GM12878 (cell line): Measurements from ENCODE around the gene PARP8. TPM values are rescaled to one million over a fixed set of nuclear protein-coding genes. Genes with fewer than 3 reads are reported as not detected.

Experiments
- ATAC-seq: fragments of 200-7000 bp; cut with Tn5 transposase; 3 replicates; pipeline ENCODE4 v1.9.1; 2020; ENCODE audit warnings: mild to moderate bottlenecking, moderate library complexity
- BruUV-seq: library from RNA; stranded (reverse); fragments of 400-500 nt; replicated peaks from 2 replicates; lab custom pipeline; 2021; lab: Mats Ljungman, UMichigan
- CTCF ChIA-PET: fragments of 300-600 bp; sonication (Branson Sonifier 250); formaldehyde crosslinking; extraction: SDS; loops from one replicate; lab custom pipeline; 2021; ENCODE audit warnings: inconsistent platforms; lab: Yijun Ruan, JAX
- POLR2A ChIA-PET: fragments of 350-600 bp; formaldehyde crosslinking; extraction: SDS; loops from one replicate; lab custom pipeline; 2021; ENCODE audit warnings: inconsistent platforms; lab: Charles Lee
- RAD21 ChIA-PET: fragments of 300-600 bp; sonication (Branson Sonifier 250); formaldehyde crosslinking; loops from one replicate; lab custom pipeline; 2023; ENCODE audit warnings: antibody characterized with exemption; ENCODE audit not compliant: unreplicated experiment; lab: Charles Lee
- SMC1A ChIA-PET: fragments of 300-600 bp; sonication (Branson Sonifier 250); formaldehyde crosslinking; loops from one replicate; lab custom pipeline; 2023; ENCODE audit not compliant: unreplicated experiment, uncharacterized antibody; lab: Charles Lee
- DNase-seq: peaks from one replicate; pipeline ENCODE4 v3.0.0-alpha.2; 2011; ENCODE audit warnings: low read depth, low spot score
- FAIRE-seq: peaks from 3 replicates; lab custom pipeline; 2011; peaks lifted over from hg19 to GRCh38; lab: Jason Lieb, UNC
- H2AFZ ChIP-seq: 2 replicates; pipeline ENCODE4 v1.6.0; 2011; ENCODE audit warnings: low read depth, low read length, control low read depth; ENCODE audit not compliant: control insufficient read depth
- H3K27ac ChIP-seq: 2 replicates; pipeline ENCODE4 v1.5.1; 2011; ENCODE audit warnings: control low read depth; ENCODE audit not compliant: control insufficient read depth, insufficient read depth
- H3K27me3 ChIP-seq, 2 experiments: replicated peaks in 1 of 2; 2 replicates each; pipeline versions ENCODE4 v1.6.0 to v1.6.1; 2011; ENCODE audit warnings: low read length in 1 of 2; ENCODE audit not compliant: control insufficient read depth in 2 of 2, insufficient read depth in 2 of 2
- H3K36me3 ChIP-seq, 2 experiments: 2 replicates each; pipeline ENCODE4 v1.5.1; 2011; ENCODE audit warnings: low read length in 1 of 2; ENCODE audit not compliant: control insufficient read depth in 2 of 2, insufficient read depth in 2 of 2
- H3K4me1 ChIP-seq: 2 replicates; pipeline ENCODE4 v1.6.1; 2011; ENCODE audit warnings: mild to moderate bottlenecking, low read length, moderate library complexity, mixed read lengths; ENCODE audit not compliant: control insufficient read depth, insufficient read depth
- H3K4me2 ChIP-seq: 2 replicates; pipeline ENCODE4 v1.6.0; 2011; ENCODE audit warnings: control low read depth; ENCODE audit not compliant: control insufficient read depth, insufficient read depth
- H3K4me3 ChIP-seq: fragments of 200-600 bp; sonication (generic); 2 replicates; pipeline ENCODE4 v1.5.1; 2016
- H3K79me2 ChIP-seq: 2 replicates; pipeline ENCODE4 v1.6.0; 2011; ENCODE audit warnings: low read length; ENCODE audit not compliant: control insufficient read depth, insufficient read depth
- H3K9ac ChIP-seq: 2 replicates; pipeline ENCODE4 v1.8.0; 2011; ENCODE audit warnings: low read length, control low read depth, mixed read lengths; ENCODE audit not compliant: control insufficient read depth, insufficient read depth
- H3K9me3 ChIP-seq: replicated peaks from 3 replicates; pipeline ENCODE4 v1.5.1; 2011; ENCODE audit warnings: mild to moderate bottlenecking, low read length; ENCODE audit not compliant: control insufficient read depth, insufficient read depth
- H4K20me1 ChIP-seq: 2 replicates; pipeline ENCODE4 v1.6.0; 2011; ENCODE audit not compliant: control insufficient read depth, insufficient read depth
- BACH1 ChIP-seq: fragments of 450-650 bp; IDR thresholded peaks from 2 replicates; pipeline ENCODE4 v1.6.1; 2017; ENCODE audit warnings: mild to moderate bottlenecking, borderline replicate concordance
- CBX3 ChIP-seq: fragments of 200-600 bp; sonication (generic); IDR thresholded peaks from 2 replicates; pipeline ENCODE4 v1.6.1; 2016; ENCODE audit warnings: low read depth, borderline replicate concordance
- GATAD2B ChIP-seq: fragments of 450-650 bp; conservative IDR thresholded peaks from 2 replicates; pipeline ENCODE4 v1.6.1; 2017; ENCODE audit warnings: low read depth, mild to moderate bottlenecking, moderate library complexity
- IKZF1 ChIP-seq: fragments of 450-650 bp; conservative IDR thresholded peaks from 2 replicates; pipeline ENCODE4 v1.6.1; 2017; ENCODE audit warnings: antibody characterized with exemption, mild to moderate bottlenecking
- MYC ChIP-seq: IDR thresholded peaks from 2 replicates; pipeline ENCODE4 v1.6.1; 2011; ENCODE audit warnings: mild to moderate bottlenecking, low read length, moderate library complexity, inconsistent platforms; ENCODE audit not compliant: insufficient read depth, insufficient replicate concordance, insufficient read length, severe bottlenecking
- NFYA ChIP-seq: IDR thresholded peaks from 2 replicates; pipeline ENCODE4 v1.6.1; 2011; ENCODE audit warnings: low read depth, mild to moderate bottlenecking, low read length, improper control_type of control experiment, borderline replicate concordance
- NFYB ChIP-seq: IDR thresholded peaks from 2 replicates; pipeline ENCODE4 v1.6.1; 2011; ENCODE audit warnings: low read depth, mild to moderate bottlenecking, low read length, improper control_type of control experiment, moderate library complexity; ENCODE audit not compliant: insufficient read depth
- PAX5 ChIP-seq: IDR thresholded peaks from 2 replicates; pipeline ENCODE4 v1.6.1; 2011; ENCODE audit warnings: low read depth, low read length, borderline replicate concordance
- PKNOX1 ChIP-seq: fragments of 450-650 bp; IDR thresholded peaks from 2 replicates; pipeline ENCODE4 v1.6.1; 2016; ENCODE audit warnings: mild to moderate bottlenecking
- RAD51 ChIP-seq: fragments of 450-650 bp; IDR thresholded peaks from 2 replicates; pipeline ENCODE4 v1.6.1; 2016; ENCODE audit warnings: moderate library complexity, mild to moderate bottlenecking, inconsistent platforms
- USF1 ChIP-seq: IDR thresholded peaks from 2 replicates; pipeline ENCODE4 v1.6.1; 2011; ENCODE audit warnings: borderline replicate concordance, low read depth, mild to moderate bottlenecking, moderate library complexity, mixed read lengths, low read length; ENCODE audit not compliant: insufficient read depth; ENCODE audit errors: extremely low read length
- WGBS: methylation state at CpG from one replicate; pipeline ENCODE4 v1.1.6; 2016; ENCODE audit warnings: low lambda C conversion rate; ENCODE audit not compliant: insufficient replicate concordance, insufficient coverage; ENCODE audit errors: missing lambda C conversion rate; 5-methylcytosine and 5-hydroxymethylcytosine counted together
- in situ Hi-C: fragments of 300-500 bp; cut with MboI; formaldehyde crosslinking; loops from 9 replicates; pipeline ENCODE4 v1.14.3; 2018; ENCODE audit warnings: mixed read lengths
- intact Hi-C: fragments of 100-400 bp; cut with micrococcal nuclease; formaldehyde crosslinking; loops from one replicate; pipeline ENCODE4 v1.14.2; 2022; ENCODE audit not compliant: unreplicated experiment
- polyA plus RNA-seq, 11 experiments: library from polyadenylated mRNA; depleted of rRNA in 4 of 11; unstranded in 6 of 11; stranded (reverse) in 5 of 11; fragments of >200 nt; fragmentation: Nextera tagmentation in 4 of 11; fragmentation: Illumina TruSeq in 1 of 11; extraction: Ambion mirVana in 4 of 11; extraction: Trizol in 1 of 11; gene quantifications; 1 replicate in 1 of 11; 2 replicates in 10 of 11; pipeline versions ENCODE4 v1.2.1 to v1.2.3, GENCODE V29; 2011 to 2016; ENCODE audit warnings: inconsistent platforms in 2 of 11, missing spikeins in 2 of 11, low read depth in 1 of 11
- total RNA-seq, 4 experiments: library from RNA; depleted of rRNA in 3 of 4; stranded (reverse); fragments of >200 nt in 3 of 4; fragmentation: Illumina TruSeq in 1 of 4; extraction: Trizol in 1 of 4; gene quantifications; 2 replicates each; pipeline versions ENCODE4 v1.2.1 to v1.2.3, GENCODE V29; 2013 to 2021

The PARP8 gene
- total and polyA plus RNA-seq, 10 of the 15 experiments (the other 5 are each of a cell fraction or from before 2014, with no cell fraction given), result 9.1 to 65.2 (median 20.6) TPM

- in situ Hi-C loops (no loop called here), intact Hi-C loops (no loop called here)
- 83% methylated on average over 4 of the region's 4 CpGs for WGBS
- no TSS peak for BruUV-seq
- peaks cover 8% of the 10 kb centered on the region; the same call in 1 of the 2 replicates for H3K4me1 ChIP-seq
- SMC1A ChIA-PET, result no interaction called here
- no peak for TF ChIP-seq NFYA
- no peak for TF ChIP-seq MYC
- TF ChIP-seq GATAD2B, result no peak
- TF ChIP-seq PKNOX1, result no peak
- no peak for TF ChIP-seq USF1
- no peak for TF ChIP-seq BACH1
- no peak for TF ChIP-seq CBX3
- TF ChIP-seq IKZF1, result no peak
- TF ChIP-seq RAD51, result no peak
- TF ChIP-seq NFYB, result no peak
- no peak for TF ChIP-seq PAX5
- H3K4me2 ChIP-seq, result no peak overlapping the region
- no peak overlapping the region for H2AFZ ChIP-seq
- no peak overlapping the region for H3K4me3 ChIP-seq
- POLR2A ChIA-PET, result no interaction called here
- H3K79me2 ChIP-seq, result peaks cover 32% of the 10 kb centered on the region
- DNase-seq (no peak), ATAC-seq (no peak), FAIRE-seq (no peak)
- H3K27me3 ChIP-seq, result no peaks in the 10 kb centered on the region
- no peak overlapping the region for H3K9ac ChIP-seq
- no peak overlapping the region for H3K27ac ChIP-seq
- peaks cover 4% of the 10 kb centered on the region; the same call in 2 of the 3 replicates for H3K9me3 ChIP-seq
- CTCF ChIA-PET, result no interaction called here
- H4K20me1 ChIP-seq, result no peaks in the 10 kb centered on the region
- RAD21 ChIA-PET, result no interaction called here
- H3K36me3 ChIP-seq, result peaks cover 2 to 3% of the 10 kb centered on the region in 2 experiments; a peak in 2 of 4 replicates
Observed at GRCh38 chr5:50687548-50687947, 21.1 kb downstream of the PARP8 start.
